GM19372 (cell line): Measurements from ENCODE around the gene HDC.

Experiments used
- ATAC-seq: cut with Tn5 transposase; IDR thresholded peaks from one replicate; pipeline ENCODE4 v1.9.1; 2021; ENCODE audit warnings: mild to moderate bottlenecking, low read depth, moderate library complexity; ENCODE audit not compliant: unreplicated experiment

HDC gene

DNA sequence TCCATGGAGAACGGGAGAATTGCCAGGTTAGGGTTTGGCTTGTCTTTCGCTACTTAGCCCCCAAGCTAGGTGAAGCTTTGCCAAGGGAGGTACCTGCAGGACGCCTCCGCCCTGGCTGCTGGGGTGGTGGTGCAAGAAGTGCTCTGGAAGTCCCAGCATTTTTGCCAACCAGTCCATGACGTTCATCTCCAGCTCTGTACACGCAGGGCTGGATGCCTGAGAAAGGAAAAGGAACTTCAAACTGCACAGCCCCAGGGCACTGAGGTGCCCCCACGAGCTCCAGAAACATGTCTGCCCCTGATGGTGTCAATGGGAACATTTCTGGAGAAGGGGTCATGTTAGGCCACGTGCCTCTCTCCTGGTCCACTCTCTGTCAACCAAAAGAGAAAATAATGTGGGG lies 8.2 kb downstream of the HDC start:
- ATAC-seq = no peak

DNA sequence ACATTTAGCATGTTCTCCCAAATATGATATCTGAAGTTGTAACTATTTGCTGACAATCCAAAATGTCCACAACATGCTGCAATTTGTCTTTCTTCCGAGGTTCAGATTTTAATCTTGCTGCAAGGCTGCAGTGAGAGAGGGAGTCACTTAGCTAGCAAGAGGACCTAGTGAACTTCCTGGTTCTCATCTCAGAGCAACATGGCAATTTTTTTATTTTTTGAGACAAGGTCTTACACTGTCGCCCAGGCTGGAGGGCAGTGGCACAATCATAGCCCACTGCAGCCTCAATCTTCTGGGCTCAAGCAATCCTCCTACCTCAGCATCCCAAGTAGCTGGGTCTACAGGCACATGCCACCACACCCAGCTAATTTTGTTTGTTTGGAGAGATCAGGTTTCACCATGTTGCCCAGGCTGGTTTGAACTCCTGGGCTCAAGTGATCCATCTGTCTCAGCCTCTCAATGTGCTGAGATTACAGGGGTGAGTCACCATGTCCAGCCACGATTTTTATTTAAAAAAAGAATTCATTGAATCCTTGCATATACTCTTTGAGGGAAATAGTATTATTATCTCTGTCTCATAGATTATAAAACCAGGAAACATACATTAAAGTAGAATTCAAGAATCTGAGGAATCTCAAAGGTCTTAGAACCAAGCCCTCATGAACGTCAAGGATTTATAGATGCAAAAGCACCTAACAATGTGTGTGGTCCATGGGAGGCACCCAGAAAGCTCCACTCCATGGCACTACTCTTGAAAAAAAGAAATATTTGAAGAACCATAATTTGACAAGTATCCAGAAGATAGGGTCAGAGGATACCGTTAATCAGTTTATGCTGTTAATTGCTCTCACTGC lies 9.1 kb downstream of the HDC start:
- no peak for ATAC-seq

DNA sequence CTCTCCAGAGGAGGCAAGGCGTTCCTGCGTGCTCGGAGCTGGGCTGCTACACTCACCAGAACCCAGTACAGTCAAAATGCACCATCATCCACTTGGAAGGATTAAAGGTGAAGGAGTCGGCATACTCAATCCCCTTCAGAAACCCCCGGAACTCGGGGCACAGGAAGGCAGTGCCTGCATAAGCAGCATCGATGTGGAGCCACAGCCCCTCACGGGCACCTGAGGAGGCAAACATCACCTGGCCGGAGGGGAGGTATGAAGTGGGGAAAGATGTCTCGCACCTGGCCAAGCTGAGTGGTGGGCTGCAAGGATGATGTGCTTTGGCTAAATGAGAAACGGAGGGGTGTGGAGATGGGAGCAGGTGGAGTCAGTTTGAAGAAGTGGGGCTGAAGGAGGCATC lies 13.0 kb downstream of the HDC start:
- no peak for ATAC-seq

- ATAC-seq = no peak
Observed at GRCh38 chr15:50251638-50252182, 13.8 kb downstream of the HDC start.

DNA sequence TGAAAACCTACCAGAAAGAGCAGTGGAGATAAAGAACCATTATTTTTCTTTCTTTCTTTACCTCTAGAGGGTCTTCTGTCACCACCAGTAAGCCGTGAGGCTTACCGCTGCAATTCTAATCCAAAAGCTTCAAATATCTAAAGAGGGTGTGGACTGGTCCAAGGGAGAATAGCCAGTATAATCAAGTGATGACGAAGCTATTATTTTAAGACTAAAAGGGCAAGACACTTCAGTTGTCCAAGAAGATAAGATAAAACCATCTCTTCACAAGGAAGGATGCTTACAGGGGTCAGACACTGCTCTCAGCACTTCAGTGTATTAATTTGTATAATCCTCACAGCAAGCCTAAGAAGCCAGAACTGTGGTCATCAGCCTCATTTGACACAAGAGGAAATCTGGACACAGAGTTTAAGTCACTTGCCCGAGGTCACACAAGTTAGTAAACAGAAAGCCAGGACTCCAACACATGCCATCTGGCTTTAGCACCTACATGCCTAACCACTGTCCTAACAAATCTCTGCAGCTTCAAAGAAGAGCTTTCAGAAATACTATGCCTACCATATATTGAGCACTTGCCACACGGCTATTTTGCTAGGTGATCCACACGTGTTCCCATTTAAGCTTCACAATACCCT lies 14.6 kb downstream of the HDC start:
- no peak for ATAC-seq

GRCh38 chr15:50249704-50250103 lies 15.8 kb downstream of the HDC start:
- no peak for ATAC-seq

DNA sequence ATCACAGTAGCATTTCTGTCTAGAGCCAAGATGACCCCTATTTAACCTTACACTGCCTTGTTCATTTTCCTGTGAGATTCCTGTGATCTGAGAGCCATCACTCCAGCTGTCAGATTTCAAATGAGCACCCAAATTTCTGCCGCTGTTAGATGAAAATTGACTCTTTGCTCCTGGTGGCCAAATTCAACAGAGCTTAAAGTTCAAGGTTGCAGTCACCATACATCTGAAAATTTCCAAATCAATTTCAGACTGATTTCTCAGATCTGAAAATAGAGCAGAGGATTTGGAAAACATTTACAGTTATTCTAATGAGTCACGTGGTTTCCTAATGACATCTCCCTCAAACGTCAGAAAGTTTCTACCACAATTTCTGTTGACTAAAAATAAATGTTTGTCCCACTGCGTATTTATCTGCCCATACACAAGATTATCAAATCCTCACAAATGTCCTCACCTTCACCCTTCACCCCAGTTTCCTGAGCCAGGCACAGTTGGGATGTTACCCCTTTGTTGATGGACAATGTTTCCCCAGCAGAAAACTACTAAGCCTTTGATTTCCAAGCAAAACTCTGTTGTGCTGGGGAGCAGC lies 16.4 kb downstream of the HDC start:
- ATAC-seq = no peak

DNA sequence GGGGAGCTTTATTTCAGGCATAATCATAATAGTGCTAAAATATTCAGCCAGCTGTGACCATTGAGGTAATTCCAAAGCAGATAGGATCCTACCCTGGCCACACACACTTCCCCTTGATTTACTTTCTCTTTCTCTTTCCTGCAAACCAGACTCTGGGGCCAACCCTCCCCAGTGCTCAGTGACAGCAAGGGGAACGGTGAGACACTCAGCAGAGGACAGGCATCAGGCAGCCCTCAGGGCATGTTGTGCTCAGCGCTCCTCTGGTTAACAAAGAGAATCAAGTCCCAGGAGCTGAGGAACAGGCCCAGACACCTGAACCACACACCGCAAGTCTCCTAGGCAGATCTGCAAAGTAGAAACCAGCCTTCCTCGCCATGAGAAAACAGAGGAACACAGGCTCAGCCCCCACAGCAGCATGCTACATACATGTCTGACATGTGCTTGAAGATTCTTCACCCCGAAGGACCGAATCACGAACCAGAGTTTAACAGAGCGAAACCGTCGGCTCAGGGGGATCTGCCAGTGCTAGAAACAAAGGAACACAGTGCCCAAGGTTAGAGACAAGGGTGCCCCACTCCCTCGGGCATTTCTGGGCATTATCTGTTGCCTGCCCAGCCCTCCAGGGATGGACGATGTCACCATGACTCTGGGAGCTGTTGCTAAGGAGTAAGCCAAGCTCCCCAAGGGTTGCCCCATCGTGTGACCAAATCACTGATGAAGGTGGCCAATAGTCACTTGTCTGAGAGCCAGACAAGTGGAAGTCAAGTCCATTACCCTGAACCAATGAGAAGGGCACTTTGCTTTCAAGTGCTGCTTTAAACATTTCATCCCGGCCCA lies 17.5 kb downstream of the HDC start:
- peak; percentile 96 for ATAC-seq

DNA sequence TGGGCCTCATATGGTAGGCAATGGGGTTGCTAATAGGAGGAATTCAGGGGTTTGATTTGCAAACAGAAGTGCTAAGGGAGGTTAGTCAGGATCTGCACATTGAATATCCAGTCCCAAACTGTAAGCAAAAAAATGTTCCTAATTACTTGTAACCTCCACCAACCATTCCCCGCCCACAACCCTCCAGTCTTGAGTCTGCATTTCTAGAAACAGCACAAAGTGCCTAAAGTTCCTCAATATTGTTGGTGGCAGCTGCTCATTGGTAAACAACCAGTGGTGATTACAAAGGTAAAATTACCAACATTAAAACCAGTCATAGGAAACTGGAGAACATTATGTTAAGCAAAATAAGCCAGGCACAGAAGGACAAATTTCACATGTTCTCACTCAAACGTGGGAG lies 18.9 kb downstream of the HDC start:
- no peak for ATAC-seq

- ATAC-seq = no peak
Observed at GRCh38 chr15:50244959-50245624, 20.4 kb downstream of the HDC start.

GRCh38 chr15:50244153-50244552 lies 21.4 kb downstream of the HDC start:
- no peak for ATAC-seq

- no peak for ATAC-seq
Observed at GRCh38 chr15:50241684-50242450, 23.7 kb downstream of the HDC start.

- no peak for ATAC-seq
Observed at GRCh38 chr15:50238255-50238654, 27.3 kb downstream of the HDC start.

- no peak for ATAC-seq
Observed at GRCh38 chr15:50236433-50236832, 29.1 kb downstream of the HDC start.

DNA sequence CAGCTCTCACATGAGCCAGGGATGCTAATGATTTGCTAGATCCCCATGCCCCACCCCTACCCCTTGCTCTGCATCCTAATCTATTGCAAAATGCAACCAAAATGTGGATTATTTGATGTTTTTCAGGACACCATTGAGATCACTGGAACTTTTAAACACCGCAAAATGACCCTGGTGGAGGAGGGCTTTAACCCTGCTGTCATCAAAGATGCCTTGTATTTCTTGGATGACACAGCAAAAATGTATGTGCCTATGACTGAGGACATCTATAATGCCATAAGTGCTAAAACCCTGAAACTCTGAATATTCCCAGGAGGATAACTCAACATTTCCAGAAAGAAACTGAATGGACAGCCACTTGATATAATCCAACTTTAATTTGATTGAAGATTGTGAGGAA lies 29.7 kb downstream of the HDC start:
- no peak for ATAC-seq

GRCh38 chr15:50234764-50235163 lies 30.8 kb downstream of the HDC start:
- ATAC-seq = no peak

DNA sequence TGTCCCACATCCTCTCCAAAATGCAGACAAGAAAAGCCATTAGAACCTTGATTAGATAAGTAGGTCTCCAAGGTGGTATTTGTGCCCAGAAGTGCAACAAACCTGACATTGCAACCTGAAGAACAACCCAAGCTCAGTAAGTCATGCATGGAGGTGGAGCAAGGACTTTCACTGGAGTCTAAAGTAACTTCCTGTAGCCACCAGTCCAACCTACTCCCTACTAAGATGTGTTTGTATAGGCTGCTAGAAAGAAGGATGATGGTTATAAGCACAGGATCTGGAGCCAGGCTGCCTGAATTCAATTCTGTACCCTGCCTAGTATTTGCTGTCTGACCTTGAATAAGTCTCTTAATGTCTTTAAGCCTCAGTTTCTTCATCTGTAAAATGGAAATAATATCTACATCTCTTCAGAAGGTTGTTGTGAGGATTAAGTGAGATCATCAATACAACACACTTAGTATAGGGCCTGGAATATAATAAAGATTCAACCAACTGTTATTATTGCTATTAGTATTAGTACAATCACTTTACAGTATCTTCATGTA lies 32.3 kb downstream of the HDC start:
- no peak for ATAC-seq

DNA sequence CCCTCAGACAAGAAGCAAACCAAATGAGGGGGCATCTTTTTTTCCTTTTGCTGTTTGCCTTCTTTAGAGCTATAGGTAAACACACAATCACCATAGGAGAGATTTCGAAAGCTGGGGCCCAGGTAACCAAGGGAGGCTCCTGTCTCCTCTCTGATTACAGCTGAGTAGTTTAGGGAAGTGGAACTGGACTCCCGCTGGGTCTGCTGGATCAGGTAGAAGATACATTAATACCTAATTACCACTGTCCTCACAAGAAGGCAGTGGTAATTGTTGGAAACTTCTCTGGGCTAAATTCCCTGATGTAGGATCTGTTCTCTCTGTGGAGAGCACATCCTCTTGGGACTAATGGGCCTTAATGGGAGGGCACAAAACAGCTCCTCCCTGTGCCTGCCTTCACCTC lies 32.7 kb downstream of the HDC start:
- ATAC-seq = no peak

GRCh38 chr15:50231761-50232160 lies 33.8 kb downstream of the HDC start:
- no peak for ATAC-seq
